ENCODE measurements around the gene POLN. TPM values are rescaled to one million over a fixed set of nuclear protein-coding genes. Genes with fewer than 3 reads are reported as not detected.

Gene POLN
- total RNA-seq, 1 donor, result 4.9 TPM

DNA sequence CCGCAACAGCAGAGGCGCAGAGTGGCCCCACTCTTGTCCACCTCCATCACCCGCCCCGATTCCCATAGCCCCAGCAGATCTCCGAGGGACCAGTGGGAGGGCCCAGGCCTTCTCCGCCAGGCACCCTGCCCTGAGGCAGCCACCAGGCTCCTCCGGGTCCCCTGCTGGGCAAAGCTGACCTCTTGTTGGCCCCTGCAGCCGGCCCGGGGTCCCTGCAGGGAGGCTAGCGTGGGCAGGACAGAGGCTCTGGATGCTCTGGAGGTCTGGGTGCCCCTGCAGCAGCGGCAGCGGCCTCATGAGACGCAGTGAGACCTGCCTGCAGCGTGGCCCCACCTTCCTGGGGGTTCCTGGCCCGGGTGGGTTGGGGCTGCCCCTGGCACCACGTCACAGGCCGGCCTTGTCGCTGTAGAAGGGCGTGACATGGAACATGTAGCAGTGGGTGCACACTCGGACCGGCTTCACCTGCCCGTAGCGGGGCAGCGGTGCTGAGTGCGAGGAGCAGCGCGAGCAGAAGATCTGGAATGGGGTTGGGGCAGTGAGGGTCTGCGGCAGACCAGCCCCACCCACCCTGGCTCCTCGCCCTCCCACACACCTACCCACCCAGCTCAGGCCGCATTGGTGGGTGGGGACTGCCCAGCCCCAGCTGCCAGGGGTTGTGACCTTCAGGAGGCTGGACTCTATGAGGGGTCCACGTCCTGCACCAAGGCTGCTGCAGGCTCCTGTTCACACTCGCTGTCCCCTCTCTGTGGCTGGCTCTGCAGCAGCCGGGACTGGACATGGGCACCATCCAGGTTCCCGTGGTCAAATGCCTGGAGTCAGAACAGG lies 28.6 kb upstream of the POLN start:
- H3K4me3 ChIP-seq (ENCODE audit: low read depth, low read length), result no peak overlapping the region
- TF ChIP-seq, protein P1, sequence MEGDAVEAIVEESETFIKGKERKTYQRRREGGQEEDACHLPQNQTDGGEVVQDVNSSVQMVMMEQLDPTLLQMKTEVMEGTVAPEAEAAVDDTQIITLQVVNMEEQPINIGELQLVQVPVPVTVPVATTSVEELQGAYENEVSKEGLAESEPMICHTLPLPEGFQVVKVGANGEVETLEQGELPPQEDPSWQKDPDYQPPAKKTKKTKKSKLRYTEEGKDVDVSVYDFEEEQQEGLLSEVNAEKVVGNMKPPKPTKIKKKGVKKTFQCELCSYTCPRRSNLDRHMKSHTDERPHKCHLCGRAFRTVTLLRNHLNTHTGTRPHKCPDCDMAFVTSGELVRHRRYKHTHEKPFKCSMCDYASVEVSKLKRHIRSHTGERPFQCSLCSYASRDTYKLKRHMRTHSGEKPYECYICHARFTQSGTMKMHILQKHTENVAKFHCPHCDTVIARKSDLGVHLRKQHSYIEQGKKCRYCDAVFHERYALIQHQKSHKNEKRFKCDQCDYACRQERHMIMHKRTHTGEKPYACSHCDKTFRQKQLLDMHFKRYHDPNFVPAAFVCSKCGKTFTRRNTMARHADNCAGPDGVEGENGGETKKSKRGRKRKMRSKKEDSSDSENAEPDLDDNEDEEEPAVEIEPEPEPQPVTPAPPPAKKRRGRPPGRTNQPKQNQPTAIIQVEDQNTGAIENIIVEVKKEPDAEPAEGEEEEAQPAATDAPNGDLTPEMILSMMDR (IDR thresholded peaks at IDR 0.05; ENCODE audit: insufficient read depth, low read length), result no peak
- no peak for DNase-seq (ENCODE audit: low read depth)

DNA sequence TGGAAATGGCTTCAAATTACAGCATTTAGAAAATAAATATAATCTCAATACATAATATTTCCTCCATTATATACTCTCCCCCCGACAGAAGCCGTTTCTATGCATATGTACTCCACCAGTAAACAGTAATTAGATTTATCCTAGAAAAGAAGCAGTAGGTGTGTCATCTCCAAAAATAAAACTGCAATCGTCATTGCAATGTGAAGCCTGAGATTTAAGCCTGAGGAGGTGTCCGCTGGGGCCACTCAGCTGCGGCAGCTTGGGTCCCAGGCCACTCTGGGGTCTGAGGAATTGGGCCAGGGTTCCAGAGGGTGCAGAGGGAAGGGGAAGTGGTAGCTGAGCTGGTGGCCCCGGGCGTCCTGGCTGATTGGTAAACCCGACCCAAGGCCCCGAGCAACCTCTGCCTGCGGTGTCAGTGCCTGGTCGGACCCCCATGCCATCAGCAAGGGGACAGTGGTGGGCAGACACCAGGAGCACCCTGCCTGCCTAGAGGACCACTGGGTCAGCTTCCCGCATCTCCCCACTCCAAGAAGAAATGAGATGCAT lies 27.8 kb upstream of the POLN start:
- H3K4me3 ChIP-seq (ENCODE audit: low read depth, low read length), result no peak overlapping the region
- no peak for DNase-seq (ENCODE audit: low read depth)
- TF ChIP-seq, protein P1 (IDR thresholded peaks at IDR 0.05; ENCODE audit: insufficient read depth, low read length), result no peak

DNA sequence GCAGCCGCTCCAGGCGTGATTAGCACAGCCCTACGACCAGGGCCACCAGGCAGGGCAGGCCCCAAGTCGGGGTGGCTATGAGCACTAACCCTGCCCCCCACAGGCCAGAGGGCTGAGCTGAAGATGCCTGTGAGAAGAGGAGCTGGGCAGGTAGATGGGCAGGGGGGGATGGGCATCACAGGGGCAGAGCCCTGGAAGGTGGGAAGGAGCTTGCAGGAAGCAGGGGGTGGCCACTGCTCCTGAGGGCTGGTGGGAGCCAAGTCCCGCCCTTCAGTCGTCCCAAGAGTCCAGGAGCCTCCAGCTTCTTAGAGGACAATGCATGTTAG lies 27.2 kb upstream of the POLN start:
- DNase-seq (ENCODE audit: low read depth), result no peak
- H3K4me3 ChIP-seq (ENCODE audit: low read depth, low read length), result no peak overlapping the region
- TF ChIP-seq, protein P1 (IDR thresholded peaks at IDR 0.05; ENCODE audit: insufficient read depth, low read length), result no peak

DNA sequence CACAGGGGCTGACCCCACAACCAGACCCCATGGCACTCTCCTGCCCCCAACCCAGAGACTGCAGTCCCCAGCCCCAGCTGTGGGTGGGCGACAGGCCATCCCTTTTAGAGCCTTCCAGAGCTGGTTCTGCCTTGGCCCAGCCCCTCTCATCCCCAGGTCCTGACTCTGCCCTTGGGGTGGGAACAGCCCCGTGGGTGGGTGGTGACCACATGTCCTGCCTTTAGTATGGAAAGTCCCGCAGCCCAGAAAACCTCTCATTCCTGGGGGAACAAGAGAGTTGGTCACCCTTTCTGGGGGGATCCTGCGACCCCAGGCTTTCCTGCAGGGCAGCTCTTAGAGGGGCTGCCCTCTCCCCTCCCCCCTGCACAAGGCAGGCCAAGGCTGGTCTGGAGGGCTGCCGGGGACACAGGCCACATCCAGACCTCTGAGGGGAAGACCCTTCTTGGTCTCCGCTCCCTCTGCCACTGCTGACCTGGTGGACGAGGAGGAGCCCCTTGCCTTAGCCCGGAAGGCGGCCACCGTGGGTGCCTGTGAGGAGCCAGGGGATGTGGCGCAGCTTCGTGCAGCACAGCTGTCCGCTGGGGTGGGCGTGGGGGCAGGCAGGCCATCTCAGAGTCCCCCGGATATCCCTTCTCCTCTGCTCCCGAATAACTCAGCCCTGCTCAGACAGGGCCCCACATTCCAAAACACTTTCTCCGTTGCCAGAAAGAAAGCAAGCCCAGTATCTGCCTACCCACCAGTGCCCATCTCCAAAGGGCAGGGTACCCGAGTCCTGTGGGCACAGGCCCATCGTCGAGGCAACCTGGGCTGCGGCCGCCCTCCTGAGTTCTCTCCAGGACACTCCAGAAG lies 26.7 kb upstream of the POLN start:
- TF ChIP-seq, protein P1 (IDR thresholded peaks at IDR 0.05; ENCODE audit: insufficient read depth, low read length), result no peak
- H3K4me3 ChIP-seq (ENCODE audit: low read depth, low read length), result no peak overlapping the region
- no peak for DNase-seq (ENCODE audit: low read depth)

DNA sequence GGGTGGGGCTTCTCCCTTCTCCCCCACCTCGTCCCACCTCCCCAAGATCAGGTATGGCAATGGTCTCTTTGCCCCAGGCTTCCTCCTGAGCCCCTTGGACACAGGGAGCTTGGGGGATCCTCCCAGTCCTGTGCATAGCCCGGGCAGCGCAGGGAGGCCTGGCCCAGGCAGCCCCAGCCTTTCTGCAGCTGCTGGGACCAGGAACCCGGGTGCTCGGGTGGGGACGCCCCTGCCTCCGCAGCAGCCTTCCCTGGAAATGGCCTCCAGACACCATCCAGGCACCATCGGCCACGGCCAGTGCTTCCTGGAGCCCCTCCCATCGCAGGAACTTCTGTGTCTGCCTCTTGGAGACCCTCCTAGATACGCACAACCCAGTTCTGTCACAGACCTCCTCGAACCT lies 25.9 kb upstream of the POLN start:
- TF ChIP-seq, protein P1 (IDR thresholded peaks at IDR 0.05; ENCODE audit: insufficient read depth, low read length), result no peak
- H3K4me3 ChIP-seq (ENCODE audit: low read depth, low read length), result no peak overlapping the region
- DNase-seq (ENCODE audit: low read depth), result no peak

DNA sequence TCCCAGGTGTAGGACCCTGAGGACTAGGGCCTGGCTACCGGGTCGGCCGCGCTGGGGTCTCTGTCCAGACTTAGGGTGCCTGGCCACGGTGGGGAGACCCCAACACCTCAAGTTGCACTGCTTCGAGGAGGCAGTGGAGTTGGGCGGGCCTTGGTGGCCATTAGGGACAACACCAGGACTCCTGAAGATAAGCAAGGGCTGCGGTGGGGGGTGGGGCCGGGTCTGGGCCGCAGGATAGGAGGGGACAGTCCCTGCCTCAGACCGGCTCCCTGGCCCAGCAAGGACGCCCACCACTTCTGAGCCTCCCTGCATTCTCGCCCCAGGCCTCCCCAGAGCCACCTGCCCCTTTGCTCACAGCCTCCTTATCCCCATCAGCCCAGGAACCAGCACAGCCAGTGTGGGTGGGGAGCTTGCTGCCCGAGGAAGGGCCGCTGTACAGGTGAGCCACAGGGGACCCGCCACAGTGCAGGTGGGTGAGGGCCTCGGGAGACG lies 25.4 kb upstream of the POLN start:
- TF ChIP-seq, protein P1 (IDR thresholded peaks at IDR 0.05; ENCODE audit: insufficient read depth, low read length), result no peak
- DNase-seq (ENCODE audit: low read depth), result no peak
- H3K4me3 ChIP-seq (ENCODE audit: low read depth, low read length), result no peak overlapping the region
